ENCODE results near the gene RNASEH2B.
A peak's percentile ranks its signal among the peaks of the same experiment; 100 is the strongest.

RNASEH2B gene

GRCh38 chr13:50955241-50955640 lies 45.6 kb downstream of the RNASEH2B start:
- no peak for TF ChIP-seq CTCF (IDR thresholded peaks at IDR 0.05; ENCODE audit: control insufficient read depth, insufficient read depth, low read depth, low read length, missing control alignments)
- no peak for DNase-seq (ENCODE audit: low read depth)
- H3K4me3 ChIP-seq (ENCODE audit: control insufficient read depth, low read depth, low read length) = no peak overlapping the region

GRCh38 chr13:50955798-50956197 lies 46.2 kb downstream of the RNASEH2B start:
- TF ChIP-seq CTCF (IDR thresholded peaks at IDR 0.05; ENCODE audit: control insufficient read depth, insufficient read depth, low read depth, low read length, missing control alignments) = no peak
- no peak for DNase-seq (ENCODE audit: low read depth)
- no peak overlapping the region for H3K4me3 ChIP-seq (ENCODE audit: control insufficient read depth, low read depth, low read length)

GRCh38 chr13:50957620-50958019 lies 48.0 kb downstream of the RNASEH2B start:
- no peak for DNase-seq (ENCODE audit: low read depth)
- H3K4me3 ChIP-seq (ENCODE audit: control insufficient read depth, low read depth, low read length) = no peak overlapping the region
- TF ChIP-seq CTCF (IDR thresholded peaks at IDR 0.05; ENCODE audit: control insufficient read depth, insufficient read depth, low read depth, low read length, missing control alignments) = no peak

- H3K4me3 ChIP-seq (ENCODE audit: control insufficient read depth, low read depth, low read length) = no peak overlapping the region
- TF ChIP-seq CTCF (IDR thresholded peaks at IDR 0.05; ENCODE audit: control insufficient read depth, insufficient read depth, low read depth, low read length, missing control alignments) = peak; percentile 6
- DNase-seq (ENCODE audit: low read depth) = no peak
Measured at GRCh38 chr13:50969691-50970090, 60.1 kb downstream of the RNASEH2B start.

GRCh38 chr13:50970956-50971355 lies 61.4 kb downstream of the RNASEH2B start:
- DNase-seq (ENCODE audit: low read depth) = no peak
- H3K4me3 ChIP-seq (ENCODE audit: control insufficient read depth, low read depth, low read length) = no peak overlapping the region
- TF ChIP-seq CTCF (IDR thresholded peaks at IDR 0.05; ENCODE audit: control insufficient read depth, insufficient read depth, low read depth, low read length, missing control alignments) = no peak

GRCh38 chr13:50974268-50974667 lies 64.7 kb downstream of the RNASEH2B start:
- TF ChIP-seq CTCF (IDR thresholded peaks at IDR 0.05; ENCODE audit: control insufficient read depth, insufficient read depth, low read depth, low read length, missing control alignments) = no peak
- no peak for DNase-seq (ENCODE audit: low read depth)
- H3K4me3 ChIP-seq (ENCODE audit: control insufficient read depth, low read depth, low read length) = no peak overlapping the region

- no peak for TF ChIP-seq CTCF (IDR thresholded peaks at IDR 0.05; ENCODE audit: control insufficient read depth, insufficient read depth, low read depth, low read length, missing control alignments)
- H3K4me3 ChIP-seq (ENCODE audit: control insufficient read depth, low read depth, low read length) = no peak overlapping the region
- DNase-seq (ENCODE audit: low read depth) = no peak
Measured at GRCh38 chr13:50979187-50979586, 69.6 kb downstream of the RNASEH2B start.

Measured in AG09309 (cell line).